GM19468 (cell line): Measurements from ENCODE around the gene OPCML.

Source experiments
- ATAC-seq: cut with Tn5 transposase; IDR thresholded peaks from one replicate; pipeline ENCODE4 v1.9.1; 2021; ENCODE audit warnings: mild to moderate bottlenecking, moderate library complexity, moderate number of reproducible peaks; ENCODE audit not compliant: unreplicated experiment; ENCODE audit errors: extremely low read depth

The OPCML gene

DNA sequence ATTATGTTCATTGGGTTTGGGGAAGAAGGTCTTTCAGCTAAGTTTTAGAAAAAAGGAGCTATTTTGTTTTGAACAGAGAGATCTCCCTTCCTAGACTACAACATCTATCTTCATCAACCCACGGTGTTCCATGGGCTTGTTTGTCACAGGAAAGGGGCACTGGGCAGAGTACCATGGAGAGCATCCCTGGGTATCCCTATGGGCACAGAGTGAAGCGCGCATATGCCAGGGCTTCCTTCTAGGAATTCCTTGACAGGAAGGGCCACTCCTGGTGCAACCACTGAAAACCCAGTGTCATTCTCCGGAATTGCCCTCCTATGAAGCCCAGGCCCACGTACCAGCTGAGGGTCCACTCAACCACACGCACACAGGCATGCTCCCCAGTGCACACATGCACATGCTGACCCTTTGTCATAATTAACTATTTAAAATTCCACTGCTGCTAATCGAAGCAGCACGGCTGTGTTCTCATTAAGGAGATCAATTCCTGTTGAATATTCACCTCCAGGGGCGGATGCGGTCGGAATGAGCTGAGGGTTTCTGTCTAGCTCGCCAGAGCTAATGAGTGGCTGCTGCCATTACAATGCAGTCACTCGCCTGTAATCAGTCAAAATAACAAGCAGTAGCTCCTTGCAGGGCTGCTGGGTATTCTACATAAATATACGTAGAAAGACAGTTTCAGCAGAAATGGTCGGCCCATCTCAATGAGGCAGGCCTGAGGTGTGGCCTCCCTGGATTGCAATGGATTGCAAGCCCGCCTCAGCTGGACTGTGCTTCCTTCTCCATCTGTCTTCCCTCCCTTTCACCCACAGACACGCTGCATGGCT lies 512.5 kb downstream of the OPCML start:
- no peak for ATAC-seq

- ATAC-seq: no peak
Measured at GRCh38 chr11:133015457-133015856, 516.8 kb downstream of the OPCML start.

- no peak for ATAC-seq
Measured at GRCh38 chr11:133014337-133014736, 518.0 kb downstream of the OPCML start.

GRCh38 chr11:133012803-133013202 lies 519.5 kb downstream of the OPCML start:
- no peak for ATAC-seq

DNA sequence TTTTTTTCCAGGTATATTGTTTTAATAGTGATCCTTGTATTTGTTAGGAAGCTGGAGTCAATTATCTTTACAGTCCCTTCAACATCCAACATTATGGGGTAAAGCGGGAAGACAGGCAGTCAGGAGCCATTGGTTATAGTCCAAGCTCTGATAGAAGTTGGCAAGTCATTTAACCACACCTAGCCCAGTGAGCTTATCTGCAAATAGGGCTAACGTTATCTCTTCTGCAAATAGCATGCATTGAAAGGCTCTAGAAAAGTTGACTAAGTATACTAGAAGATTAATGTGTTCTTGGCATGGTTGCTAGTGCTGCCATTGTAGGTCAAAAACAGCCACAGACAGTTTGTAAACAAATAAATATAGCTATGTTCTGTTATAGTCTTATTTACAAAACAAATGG lies 520.7 kb downstream of the OPCML start:
- no peak for ATAC-seq

GRCh38 chr11:133007027-133007584 lies 525.2 kb downstream of the OPCML start:
- no peak for ATAC-seq

DNA sequence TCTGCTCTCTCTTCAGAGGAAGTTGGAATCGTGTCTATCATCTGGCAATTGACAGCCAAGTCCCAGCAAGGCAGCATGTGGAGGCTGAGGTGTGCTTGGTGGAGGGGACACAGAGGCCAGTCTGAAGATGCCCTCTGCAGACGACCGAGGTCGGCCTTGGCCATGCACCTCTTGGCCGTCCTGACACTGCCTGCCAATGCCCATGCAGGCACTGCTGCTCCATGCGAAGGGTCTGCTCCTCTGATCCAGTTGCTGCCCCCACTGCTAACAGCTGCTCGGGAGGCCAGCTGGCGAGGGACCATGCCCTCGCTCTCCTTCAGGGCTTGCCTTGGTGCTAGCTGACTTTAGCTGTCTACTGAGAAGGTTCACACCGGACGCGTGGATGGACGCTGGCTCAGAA lies 527.9 kb downstream of the OPCML start:
- no peak for ATAC-seq

DNA sequence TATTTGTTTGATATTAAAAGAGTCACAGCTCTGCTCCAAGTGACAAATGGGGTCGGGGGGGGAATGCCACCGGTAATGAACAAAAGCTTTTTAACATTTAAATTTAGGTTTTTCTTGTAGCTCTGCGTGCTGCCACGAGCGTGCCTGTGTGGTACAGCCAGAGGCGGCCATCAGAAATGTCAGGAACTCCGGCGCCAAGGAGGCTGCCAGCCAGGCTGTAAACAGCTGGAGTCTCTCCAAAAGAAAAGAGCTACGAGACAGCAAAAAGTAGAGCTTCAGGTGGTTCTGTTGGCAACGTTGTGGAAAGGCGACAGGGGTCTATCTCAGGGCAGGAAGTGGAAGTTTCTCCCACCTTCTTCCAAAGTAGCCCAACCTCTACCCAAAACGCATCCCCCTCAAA lies 532.8 kb downstream of the OPCML start:
- ATAC-seq: no peak

DNA sequence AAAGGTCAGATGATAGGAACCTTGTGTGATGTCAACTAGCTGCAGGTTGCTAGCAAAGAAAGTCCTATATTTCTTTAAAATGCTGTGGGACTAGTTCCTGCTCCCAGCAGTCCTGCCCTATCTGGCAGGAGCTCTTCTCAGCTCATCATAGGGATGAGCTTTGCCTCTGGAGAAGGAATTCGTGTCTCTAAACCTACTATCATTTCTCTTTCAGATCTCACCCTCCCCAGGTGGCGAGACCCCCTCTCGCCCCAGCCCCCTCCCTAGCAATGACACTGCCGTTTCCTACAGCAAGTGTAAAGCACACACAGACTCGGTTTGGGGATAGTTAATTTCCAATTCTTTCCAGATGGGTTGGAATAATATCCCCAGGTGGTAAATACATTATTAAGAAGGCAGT lies 533.3 kb downstream of the OPCML start:
- no peak for ATAC-seq

DNA sequence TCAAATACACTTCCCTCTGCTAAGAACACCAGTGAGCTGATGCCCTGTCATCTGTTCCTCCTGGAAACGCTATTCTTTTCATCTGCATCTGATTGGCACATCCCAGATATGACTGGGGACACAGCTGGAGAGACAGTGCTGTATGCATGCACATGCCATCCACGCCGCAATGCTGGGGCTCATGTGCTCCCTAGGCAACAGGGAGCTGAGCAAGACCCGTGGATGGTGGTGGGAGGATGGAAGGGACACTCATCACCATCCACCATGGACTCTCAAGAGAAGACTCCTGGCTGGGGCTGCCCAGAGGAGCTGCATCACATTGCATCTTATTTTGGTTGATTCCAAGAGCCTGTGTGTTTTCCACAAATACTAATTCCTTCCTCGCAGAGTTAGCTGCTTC lies 534.9 kb downstream of the OPCML start:
- ATAC-seq: no peak

DNA sequence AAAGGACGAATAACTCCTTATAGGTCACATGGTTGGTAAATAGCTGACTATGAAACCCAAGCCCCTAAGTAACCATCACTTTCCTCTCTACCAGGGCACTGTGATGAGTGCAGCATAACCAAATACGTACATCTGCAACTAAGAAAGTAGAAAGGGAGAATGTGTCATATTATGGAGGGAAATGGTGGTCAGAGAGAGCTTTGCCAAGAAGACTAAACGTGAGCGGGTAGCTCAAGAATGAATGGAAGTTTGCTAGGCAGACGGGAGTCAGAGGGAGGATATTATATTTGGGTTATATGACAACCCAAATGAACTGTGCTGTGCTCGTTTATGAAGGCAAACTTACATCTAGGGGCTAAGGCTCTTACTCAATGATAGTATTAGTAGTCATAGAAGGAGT lies 537.3 kb downstream of the OPCML start:
- ATAC-seq: no peak

- no peak for ATAC-seq
Measured at GRCh38 chr11:132993991-132994502, 538.3 kb downstream of the OPCML start.

DNA sequence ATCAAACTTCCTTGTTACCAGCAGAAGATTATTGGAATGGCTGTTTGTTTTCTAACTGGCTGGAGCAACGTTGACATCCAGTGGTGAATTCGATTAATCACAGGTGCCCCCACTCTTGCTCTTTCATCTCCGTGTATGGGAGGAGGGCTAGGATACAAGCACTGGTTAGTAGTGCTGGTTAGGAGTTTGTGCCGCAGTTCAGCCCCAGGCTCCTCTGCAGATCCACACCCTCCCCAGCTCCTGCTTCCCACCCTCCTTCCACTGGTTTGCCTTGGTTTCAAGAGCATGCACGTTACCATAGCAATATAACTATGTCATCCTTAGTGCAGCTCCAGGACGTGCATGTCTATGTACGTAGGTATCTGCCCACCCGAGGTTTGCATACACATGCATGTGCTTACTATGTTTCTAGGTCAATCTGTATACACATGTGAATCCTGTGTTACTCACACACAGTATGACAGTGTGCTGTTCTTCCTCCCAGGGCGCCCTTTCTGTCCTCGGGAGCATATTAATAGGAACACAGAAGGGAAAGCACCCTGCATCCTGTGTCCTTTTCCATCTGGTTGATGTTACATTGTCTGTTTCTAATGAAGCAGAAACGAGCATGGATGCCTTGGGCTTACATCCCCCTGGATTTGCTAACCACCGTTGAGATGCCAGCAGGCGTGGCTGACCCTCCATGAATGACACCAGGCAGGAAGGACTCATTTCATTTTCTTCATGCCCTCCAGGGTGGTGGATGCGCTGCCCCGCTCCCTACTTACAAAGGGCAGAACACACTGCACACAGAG lies 539.3 kb downstream of the OPCML start:
- ATAC-seq: no peak

- ATAC-seq: no peak
Measured at GRCh38 chr11:132988411-132988810, 543.9 kb downstream of the OPCML start.

- no peak for ATAC-seq
Measured at GRCh38 chr11:132987936-132988335, 544.4 kb downstream of the OPCML start.

- ATAC-seq: no peak
Measured at GRCh38 chr11:132983641-132983978, 548.7 kb downstream of the OPCML start.

GRCh38 chr11:132982772-132983640 lies 549.3 kb downstream of the OPCML start:
- no peak for ATAC-seq

DNA sequence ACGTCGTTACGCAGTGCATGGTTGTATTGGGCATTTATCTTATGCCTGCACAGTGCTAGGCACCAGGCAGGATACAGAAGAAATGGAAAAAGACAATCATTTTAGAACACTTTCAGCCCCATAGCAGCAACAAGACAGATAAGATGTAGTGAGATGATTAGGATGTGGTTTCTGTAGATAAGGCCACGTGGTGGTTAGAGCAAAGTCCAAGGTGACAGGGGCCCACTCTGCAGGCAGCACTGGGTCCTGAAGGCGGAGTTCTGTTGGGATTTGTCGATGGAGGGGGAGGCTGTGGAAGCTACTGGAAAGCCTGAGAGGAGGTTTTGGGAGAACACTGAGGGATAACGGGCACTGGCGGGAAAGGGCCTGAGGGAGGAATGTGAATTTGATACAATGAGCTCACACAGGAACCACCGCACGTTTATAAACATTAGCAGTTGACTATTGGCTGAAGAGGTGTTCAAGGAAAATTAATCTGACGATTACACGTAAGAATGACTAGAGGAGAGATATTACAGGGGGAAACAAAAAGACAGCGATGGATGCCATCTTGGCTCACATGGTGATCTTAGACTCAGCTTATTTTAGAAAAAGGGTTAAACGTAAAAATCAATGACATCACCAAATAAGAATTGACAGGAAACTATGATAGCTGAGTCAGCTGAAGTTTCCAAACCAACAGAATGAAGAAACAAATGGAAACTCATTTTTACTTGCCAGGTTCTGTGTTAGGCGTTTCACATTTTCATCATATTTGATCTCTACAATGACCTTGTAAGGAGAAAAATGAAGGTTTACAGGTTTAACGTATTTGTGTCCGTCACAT lies 551.0 kb downstream of the OPCML start:
- ATAC-seq: no peak

GRCh38 chr11:132980670-132981069 lies 551.6 kb downstream of the OPCML start:
- no peak for ATAC-seq
